Measurements from ENCODE around the gene NLK.
"Not testable (repeated sequence)": the region's sequence is repeated elsewhere in the genome, so short reads cannot be mapped to it uniquely, and the experiment has no call there.

NLK gene

DNA sequence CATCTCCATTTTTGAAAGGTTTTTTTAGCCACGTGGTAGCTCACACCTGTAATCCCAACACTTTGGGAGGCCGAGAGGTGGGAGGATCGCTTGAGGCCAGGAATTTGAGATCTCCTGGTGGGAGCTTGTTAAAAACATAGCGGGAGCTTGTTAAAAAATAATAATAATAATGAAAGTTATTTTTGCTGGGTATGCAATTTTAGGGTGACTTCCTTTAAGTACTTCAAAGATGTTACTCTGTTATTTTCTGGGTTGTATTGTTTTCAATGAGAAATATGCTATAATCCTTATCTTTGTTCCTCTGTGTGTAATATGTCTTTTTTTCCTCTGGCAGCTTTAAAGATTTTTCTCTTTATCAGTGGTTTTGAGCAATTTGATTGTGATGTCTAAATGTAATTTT is 48.1 kb downstream of the NLK start:
- no peak for DNase-seq (ENCODE audit: low read depth, low spot score)
- in situ Hi-C loops (cut with HindIII; ENCODE audit: low sequenced_read_pairs), result no loop called here

GRCh38 chr17:28092088-28092487 is 49.6 kb downstream of the NLK start:
- DNase-seq (ENCODE audit: low read depth, low spot score), result no peak
- TF ChIP-seq, protein P1, sequence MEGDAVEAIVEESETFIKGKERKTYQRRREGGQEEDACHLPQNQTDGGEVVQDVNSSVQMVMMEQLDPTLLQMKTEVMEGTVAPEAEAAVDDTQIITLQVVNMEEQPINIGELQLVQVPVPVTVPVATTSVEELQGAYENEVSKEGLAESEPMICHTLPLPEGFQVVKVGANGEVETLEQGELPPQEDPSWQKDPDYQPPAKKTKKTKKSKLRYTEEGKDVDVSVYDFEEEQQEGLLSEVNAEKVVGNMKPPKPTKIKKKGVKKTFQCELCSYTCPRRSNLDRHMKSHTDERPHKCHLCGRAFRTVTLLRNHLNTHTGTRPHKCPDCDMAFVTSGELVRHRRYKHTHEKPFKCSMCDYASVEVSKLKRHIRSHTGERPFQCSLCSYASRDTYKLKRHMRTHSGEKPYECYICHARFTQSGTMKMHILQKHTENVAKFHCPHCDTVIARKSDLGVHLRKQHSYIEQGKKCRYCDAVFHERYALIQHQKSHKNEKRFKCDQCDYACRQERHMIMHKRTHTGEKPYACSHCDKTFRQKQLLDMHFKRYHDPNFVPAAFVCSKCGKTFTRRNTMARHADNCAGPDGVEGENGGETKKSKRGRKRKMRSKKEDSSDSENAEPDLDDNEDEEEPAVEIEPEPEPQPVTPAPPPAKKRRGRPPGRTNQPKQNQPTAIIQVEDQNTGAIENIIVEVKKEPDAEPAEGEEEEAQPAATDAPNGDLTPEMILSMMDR (IDR thresholded peaks at IDR 0.05; ENCODE audit: low read depth, low read length), result no peak
- H3K4me3 ChIP-seq (ENCODE audit: low read depth, low read length), result no peak overlapping the region
- in situ Hi-C loops (cut with HindIII; ENCODE audit: low sequenced_read_pairs), result no loop called here

More for the DNA sequence above, 48.1 kb downstream of the NLK start:
- TF ChIP-seq, protein P1 (IDR thresholded peaks at IDR 0.05; ENCODE audit: low read depth, low read length), result no peak
- no peak overlapping the region for H3K4me3 ChIP-seq (ENCODE audit: low read depth, low read length)

DNA sequence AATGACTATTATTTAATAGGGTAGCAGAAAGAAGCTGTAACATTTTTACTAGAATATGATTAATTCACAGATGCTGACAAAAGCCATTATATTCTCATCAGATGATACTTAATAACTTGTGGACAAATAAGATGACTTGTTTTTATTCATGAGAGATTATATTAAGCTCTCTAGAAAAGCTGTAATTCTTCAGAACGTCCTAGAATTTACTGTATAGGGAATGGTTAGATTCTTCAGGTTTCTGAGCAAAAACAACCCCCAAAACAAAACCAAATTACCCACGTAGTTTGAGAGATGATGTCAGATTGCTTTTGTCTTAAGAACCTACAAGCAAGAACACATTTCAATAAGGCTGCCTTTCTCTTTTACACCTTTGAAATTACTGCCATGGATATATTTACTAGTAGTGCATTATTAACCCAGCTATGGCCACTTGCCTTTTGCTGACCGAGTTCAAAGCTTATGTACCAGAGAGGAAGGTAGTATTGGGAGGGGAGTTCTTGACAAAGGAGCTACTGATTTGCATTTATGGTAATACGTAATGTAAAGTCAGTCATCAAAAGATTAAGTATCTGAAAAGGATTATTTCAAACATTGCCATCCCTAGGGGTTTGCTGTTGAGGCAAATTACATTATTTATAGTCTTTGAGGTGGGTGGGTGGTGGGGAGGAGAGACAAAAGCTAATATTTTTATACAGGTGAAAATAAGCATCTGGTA is 51.7 kb downstream of the NLK start:
- H3K4me3 ChIP-seq (ENCODE audit: low read depth, low read length), result no peak overlapping the region
- no peak for DNase-seq (ENCODE audit: low read depth, low spot score)
- TF ChIP-seq, protein P1 (IDR thresholded peaks at IDR 0.05; ENCODE audit: low read depth, low read length), result no peak
- in situ Hi-C loops (cut with HindIII; ENCODE audit: low sequenced_read_pairs), result no loop called here

DNA sequence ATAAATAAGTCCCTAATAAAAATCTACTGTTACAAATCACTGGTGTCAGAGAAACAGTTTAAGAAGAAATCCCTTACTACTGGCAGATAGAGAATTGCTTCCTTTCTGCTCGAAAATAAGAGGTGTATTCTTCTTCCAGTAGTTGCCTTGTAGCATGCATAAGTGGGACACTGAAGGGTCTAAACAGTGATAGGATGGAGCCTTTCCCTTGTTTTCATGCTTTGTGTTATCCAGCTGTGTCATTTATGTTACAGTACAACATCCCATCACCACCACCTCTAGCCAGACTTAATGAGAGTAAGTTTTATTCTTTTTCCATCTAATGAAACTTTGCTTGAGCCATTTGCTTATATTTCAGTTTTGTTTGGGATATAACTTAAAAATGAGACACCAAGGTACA is 54.3 kb downstream of the NLK start:
- DNase-seq (ENCODE audit: low read depth, low spot score), result no peak
- H3K4me3 ChIP-seq (ENCODE audit: low read depth, low read length), result no peak overlapping the region
- in situ Hi-C loops (cut with HindIII; ENCODE audit: low sequenced_read_pairs), result no loop called here
- TF ChIP-seq, protein P1 (IDR thresholded peaks at IDR 0.05; ENCODE audit: low read depth, low read length), result no peak

GRCh38 chr17:28097254-28097653 is 54.8 kb downstream of the NLK start:
- TF ChIP-seq, protein P1 (IDR thresholded peaks at IDR 0.05; ENCODE audit: low read depth, low read length), result no peak
- H3K4me3 ChIP-seq (ENCODE audit: low read depth, low read length), result no peak overlapping the region
- no peak for DNase-seq (ENCODE audit: low read depth, low spot score)
- in situ Hi-C loops (cut with HindIII; ENCODE audit: low sequenced_read_pairs), result no loop called here

DNA sequence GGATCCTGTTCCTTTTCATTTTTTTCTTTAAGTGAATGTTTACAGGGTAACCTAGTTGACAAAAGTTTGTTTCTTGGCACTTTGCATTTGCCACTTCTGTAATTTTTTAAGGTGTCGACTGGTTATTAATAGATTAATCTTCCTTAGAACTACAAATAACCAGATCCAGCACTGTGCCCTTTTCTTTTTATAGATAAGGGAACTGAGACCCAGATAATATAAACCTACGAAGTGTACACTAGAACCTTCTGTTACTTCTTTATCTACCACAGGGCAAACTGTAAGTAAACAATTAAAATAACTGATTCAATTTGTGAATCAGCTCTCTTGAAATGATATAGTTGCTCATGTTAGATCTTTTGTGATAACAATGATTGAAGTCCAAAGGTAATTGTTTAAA is 55.4 kb downstream of the NLK start:
- H3K4me3 ChIP-seq (ENCODE audit: low read depth, low read length), result no peak overlapping the region
- in situ Hi-C loops (cut with HindIII; ENCODE audit: low sequenced_read_pairs), result no loop called here
- TF ChIP-seq, protein P1 (IDR thresholded peaks at IDR 0.05; ENCODE audit: low read depth, low read length), result no peak
- no peak for DNase-seq (ENCODE audit: low read depth, low spot score)

GRCh38 chr17:28098591-28098990 is 56.1 kb downstream of the NLK start:
- DNase-seq (ENCODE audit: low read depth, low spot score); in situ Hi-C loops (cut with HindIII; ENCODE audit: low sequenced_read_pairs); H3K4me3 ChIP-seq (ENCODE audit: low read depth, low read length): not testable (repeated sequence)

Data from astrocyte of the spinal cord (primary cell).